Left lobe of liver (tissue), 2 donors: ENCODE data around the gene HMGN1. TPM values are rescaled to one million over a fixed set of nuclear protein-coding genes. Genes with fewer than 3 reads are reported as not detected.
"Not testable (repeated sequence)": the region's sequence is repeated elsewhere in the genome, so short reads cannot be mapped to it uniquely, and the experiment has no call there.

ENCODE experiments used
- ATAC-seq: fragments of 200-7000 bp; cut with Tn5 transposase; one replicate; pipeline ENCODE4 v1.9.1; 2020; ENCODE audit warnings: mild to moderate bottlenecking, moderate library complexity
- DNase-seq: peaks from one replicate; pipeline ENCODE4 v3.0.0-alpha.2; 2020; ENCODE audit warnings: low spot score
- total RNA-seq: library from RNA; stranded (reverse); gene quantifications from one replicate; pipeline ENCODE4 v1.2.1, GENCODE V29; 2021
- donor health status: DM: no; HTN: no; CAD: no; lungs with moderate emphysema.
- donor health status: DM: no; HTN: yes; CAD: no.

The HMGN1 gene
- total RNA-seq, 1 donor from 2014 or later = 31.7 TPM

- ATAC-seq, DNase-seq: not testable (repeated sequence)
Observed at GRCh38 chr21:39369896-39370288, 21.0 kb upstream of the HMGN1 start.

GRCh38 chr21:39367783-39368182 lies 18.9 kb upstream of the HMGN1 start:
- DNase-seq (no peak), ATAC-seq (no peak)

- ATAC-seq (no peak), DNase-seq (no peak)
Observed at GRCh38 chr21:39366563-39366962, 17.7 kb upstream of the HMGN1 start.

- no peak for ATAC-seq
- no peak for DNase-seq
Observed at GRCh38 chr21:39364949-39365348, 16.1 kb upstream of the HMGN1 start.

GRCh38 chr21:39363607-39364555 lies 15.0 kb upstream of the HMGN1 start:
- DNase-seq (no peak), ATAC-seq (no peak)

- ATAC-seq = no peak
- no peak for DNase-seq
Observed at GRCh38 chr21:39362733-39363132, 13.8 kb upstream of the HMGN1 start.

- ATAC-seq (no peak), DNase-seq (no peak)
Observed at GRCh38 chr21:39359382-39359781, 10.5 kb upstream of the HMGN1 start.

- DNase-seq (no peak), ATAC-seq (no peak)
Observed at GRCh38 chr21:39353295-39353694, 4.4 kb upstream of the HMGN1 start.

GRCh38 chr21:39350094-39351005 lies 1.5 kb upstream of the HMGN1 start:
- ATAC-seq (no peak), DNase-seq (no peak)

- DNase-seq (peak; percentile 97), ATAC-seq (peak; percentile 94)
Observed at GRCh38 chr21:39349211-39350093, 564 bp upstream of the HMGN1 start.

- no peak for DNase-seq
- ATAC-seq = no peak
Observed at GRCh38 chr21:39348040-39348354, 891 bp downstream of the HMGN1 start.

- DNase-seq = no peak
- no peak for ATAC-seq
Observed at GRCh38 chr21:39347537-39347936, 1.4 kb downstream of the HMGN1 start.

- ATAC-seq (no peak), DNase-seq (no peak)
Observed at GRCh38 chr21:39346671-39347331, 2.1 kb downstream of the HMGN1 start.

GRCh38 chr21:39346206-39346605 lies 2.7 kb downstream of the HMGN1 start:
- ATAC-seq (no peak), DNase-seq (no peak)

GRCh38 chr21:39345440-39345839 lies 3.4 kb downstream of the HMGN1 start:
- DNase-seq = no peak
- no peak for ATAC-seq

- no peak for ATAC-seq
- no peak for DNase-seq
Observed at GRCh38 chr21:39344848-39345247, 4.0 kb downstream of the HMGN1 start.

GRCh38 chr21:39341249-39341923 lies 7.5 kb downstream of the HMGN1 start:
- DNase-seq (no peak), ATAC-seq (no peak)

GRCh38 chr21:39340687-39341086 lies 8.2 kb downstream of the HMGN1 start:
- no peak for DNase-seq
- ATAC-seq = no peak

GRCh38 chr21:39339231-39339630 lies 9.7 kb downstream of the HMGN1 start:
- no peak for ATAC-seq
- no peak for DNase-seq
